Hepatocyte (in vitro differentiated cells): ENCODE results near the gene CX3CR1. TPM values are rescaled to one million over a fixed set of nuclear protein-coding genes. Genes with fewer than 3 reads are reported as not detected.

Source experiments
- DNase-seq: peaks from one replicate; pipeline ENCODE4 v3.0.0-alpha.2; 2016; ENCODE audit warnings: low spot score
- H2AFZ ChIP-seq: fragments of 200-600 bp; sonication (generic); 2 replicates; pipeline ENCODE4 v1.6.0; 2016; ENCODE audit warnings: antibody characterized with exemption, mild to moderate bottlenecking
- H3K27ac ChIP-seq: fragments of 200-600 bp; sonication (generic); 2 replicates; pipeline ENCODE4 v1.5.1; 2016; ENCODE audit warnings: mild to moderate bottlenecking
- H3K27me3 ChIP-seq: fragments of 200-600 bp; sonication (generic); 2 replicates; pipeline ENCODE4 v1.6.1; 2016
- H3K36me3 ChIP-seq: fragments of 200-600 bp; sonication (generic); replicated peaks from 2 replicates; pipeline ENCODE4 v1.5.1; 2016; ENCODE audit warnings: low read depth; ENCODE audit not compliant: insufficient read depth
- H3K4me1 ChIP-seq: fragments of 200-600 bp; sonication (generic); 2 replicates; pipeline ENCODE4 v1.5.1; 2016; ENCODE audit warnings: mild to moderate bottlenecking, moderate library complexity; ENCODE audit not compliant: insufficient read depth
- H3K4me2 ChIP-seq: fragments of 200-600 bp; sonication (generic); 2 replicates; pipeline ENCODE4 v1.6.0; 2016
- H3K4me3 ChIP-seq: fragments of 200-600 bp; sonication (generic); 2 replicates; pipeline ENCODE4 v1.5.1; 2016; ENCODE audit warnings: mild to moderate bottlenecking
- H3K79me2 ChIP-seq: fragments of 200-600 bp; sonication (generic); 2 replicates; pipeline ENCODE4 v1.6.0; 2017; ENCODE audit warnings: mild to moderate bottlenecking
- H3K9me2 ChIP-seq: fragments of 200-600 bp; sonication (generic); replicated peaks from 2 replicates; pipeline ENCODE4 v1.6.0; 2017; ENCODE audit warnings: mild to moderate bottlenecking; ENCODE audit not compliant: insufficient read depth
- H3K9me3 ChIP-seq: fragments of 200-600 bp; sonication (generic); 2 replicates; pipeline ENCODE4 v1.5.1; 2016; ENCODE audit warnings: low read depth, mild to moderate bottlenecking
- H4K20me1 ChIP-seq: fragments of 200-600 bp; sonication (generic); 2 replicates; pipeline ENCODE4 v1.6.0; 2016; ENCODE audit warnings: mild to moderate bottlenecking; ENCODE audit not compliant: insufficient read depth, poor library complexity, severe bottlenecking
- CTCF ChIP-seq: fragments of 200-600 bp; sonication (generic); IDR thresholded peaks from 2 replicates; pipeline ENCODE4 v1.5.1; 2016; ENCODE audit warnings: antibody characterized with exemption, mild to moderate bottlenecking; ENCODE audit not compliant: poor library complexity
- EZH2 ChIP-seq: fragments of 200-600 bp; sonication (generic); IDR thresholded peaks from 2 replicates; pipeline ENCODE4 v1.6.1; 2016; ENCODE audit warnings: antibody characterized with exemption, mild to moderate bottlenecking, borderline replicate concordance
- EZH2phosphoT487 ChIP-seq: fragments of 200-600 bp; sonication (generic); IDR thresholded peaks from one replicate; pipeline ENCODE4 v1.6.1; 2018; ENCODE audit warnings: antibody characterized with exemption, mild to moderate bottlenecking, low read depth, moderate library complexity; ENCODE audit not compliant: unreplicated experiment, severe bottlenecking
- WGBS: methylation state at CpG from one replicate; pipeline ENCODE4 v1.1.6; 2016; ENCODE audit warnings: low lambda C conversion rate; ENCODE audit errors: missing lambda C conversion rate; 5-methylcytosine and 5-hydroxymethylcytosine counted together
- polyA plus RNA-seq: library from polyadenylated mRNA; unstranded; fragments of >200 nt; fragmentation: Nextera tagmentation; extraction: Ambion mirVana; gene quantifications from 2 replicates; pipeline ENCODE4 v1.2.1, GENCODE V29; 2016
- total RNA-seq: library from RNA; depleted of rRNA; stranded (reverse); fragments of >200 nt; gene quantifications from 2 replicates; pipeline ENCODE4 v1.2.3, GENCODE V29; 2014

The CX3CR1 gene
- total and polyA plus RNA-seq, 2 experiments from 2014 or later, result 0.70 TPM; not detected in 1

GRCh38 chr3:39263576-39263975 lies 16.3 kb downstream of the CX3CR1 start:
- no peak overlapping the region for H3K27ac ChIP-seq
- H4K20me1 ChIP-seq, result no peaks in the 10 kb centered on the region
- H2AFZ ChIP-seq, result no peak overlapping the region
- H3K9me2 ChIP-seq, result no peaks in the 10 kb centered on the region
- H3K4me3 ChIP-seq, result no peak overlapping the region
- WGBS, result 61% methylated on average over 6 of the region's 6 CpGs
- DNase-seq, result no peak
- H3K9me3 ChIP-seq, result no peaks in the 10 kb centered on the region
- H3K79me2 ChIP-seq, result no peaks in the 10 kb centered on the region
- no peak for TF ChIP-seq EZH2phosphoT487
- TF ChIP-seq EZH2, result no peak
- TF ChIP-seq CTCF, result no peak
- H3K4me2 ChIP-seq, result no peak overlapping the region
- no peaks in the 10 kb centered on the region for H3K4me1 ChIP-seq
- peaks cover 22% of the 10 kb centered on the region for H3K27me3 ChIP-seq
- H3K36me3 ChIP-seq, result no peaks in the 10 kb centered on the region

GRCh38 chr3:39262846-39263245 lies 17.0 kb downstream of the CX3CR1 start:
- no peaks in the 10 kb centered on the region for H3K79me2 ChIP-seq

GRCh38 chr3:39261726-39262125 lies 18.1 kb downstream of the CX3CR1 start:
- Histone ChIP-seq H3K27ac (no peak overlapping the region), H3K4me2 (no peak overlapping the region), H3K9me2 (no peaks in the 10 kb centered on the region), H2AFZ (no peak overlapping the region), H4K20me1 (no peaks in the 10 kb centered on the region), H3K4me1 (no peaks in the 10 kb centered on the region), H3K4me3 (no peak overlapping the region), H3K36me3 (no peaks in the 10 kb centered on the region), H3K27me3 (peaks cover 27% of the 10 kb centered on the region), H3K79me2 (no peaks in the 10 kb centered on the region), H3K9me3 (no peaks in the 10 kb centered on the region)
- TF ChIP-seq CTCF (no peak), EZH2 (no peak), EZH2phosphoT487 (no peak)
- DNase-seq, result no peak

More at GRCh38 chr3:39262846-39263245, 17.0 kb downstream of the CX3CR1 start:
- H3K36me3 ChIP-seq, result no peaks in the 10 kb centered on the region
- no peak overlapping the region for H3K4me3 ChIP-seq
- WGBS, result 81% methylated on average over 8 of the region's 8 CpGs
- no peak overlapping the region for H2AFZ ChIP-seq
- no peaks in the 10 kb centered on the region for H3K4me1 ChIP-seq
- no peaks in the 10 kb centered on the region for H3K9me3 ChIP-seq
- no peaks in the 10 kb centered on the region for H4K20me1 ChIP-seq
- peaks cover 23% of the 10 kb centered on the region for H3K27me3 ChIP-seq
- H3K9me2 ChIP-seq, result no peaks in the 10 kb centered on the region
- H3K4me2 ChIP-seq, result no peak overlapping the region
- H3K27ac ChIP-seq, result no peak overlapping the region
- TF ChIP-seq EZH2 (no peak), EZH2phosphoT487 (no peak), CTCF (no peak)
- DNase-seq, result no peak

- Histone ChIP-seq H3K27ac (no peak overlapping the region), H3K27me3 (peaks cover 27% of the 10 kb centered on the region), H3K4me3 (no peak overlapping the region), H2AFZ (no peak overlapping the region), H3K9me3 (no peaks in the 10 kb centered on the region), H3K9me2 (no peaks in the 10 kb centered on the region), H3K4me1 (no peaks in the 10 kb centered on the region), H3K79me2 (no peaks in the 10 kb centered on the region), H3K36me3 (no peaks in the 10 kb centered on the region), H4K20me1 (no peaks in the 10 kb centered on the region), H3K4me2 (no peak overlapping the region)
- TF ChIP-seq CTCF (peak; percentile 28), EZH2 (no peak), EZH2phosphoT487 (no peak)
- 46% methylated on average over 7 of the region's 7 CpGs for WGBS
- peak; percentile 69 for DNase-seq
Observed at GRCh38 chr3:39260957-39261356, 18.9 kb downstream of the CX3CR1 start.
